A549 (cell line): ENCODE measurements around the gene TUBB1. TPM values are rescaled to one million over a fixed set of nuclear protein-coding genes. Genes with fewer than 3 reads are reported as not detected.

Experiments
- ATAC-seq, 2 experiments: fragments of 200-7000 bp in 1 of 2; fragments of >200 bp in 1 of 2; cut with Nextera tagmentation in 1 of 2; cut with Tn5 transposase in 1 of 2; 3 replicates each; pipeline versions ENCODE4 v1.8.0 to v1.9.1; 2018 to 2020; ENCODE audit warnings: mild to moderate bottlenecking in 1 of 2, moderate library complexity in 1 of 2
- CTCF ChIA-PET: fragments of 300-600 bp; sonication (Branson Sonifier 250); formaldehyde crosslinking; extraction: SDS; loops from one replicate; lab custom pipeline; 2021; ENCODE audit warnings: antibody characterized with exemption, inconsistent platforms; lab: Yijun Ruan, JAX
- POLR2A ChIA-PET: fragments of 350-600 bp; formaldehyde crosslinking; extraction: SDS; loops from one replicate; lab custom pipeline; 2021; ENCODE audit warnings: antibody characterized with exemption, inconsistent platforms; lab: Yijun Ruan, JAX
- DNase-seq, 2 experiments: peaks; one replicate each; pipeline versions ENCODE4 v3.0.0 to v3.0.0-alpha.2; 2011 to 2016; ENCODE audit warnings: low read depth in 1 of 2, low spot score in 1 of 2
- FAIRE-seq: peaks from 2 replicates; lab custom pipeline; 2011; peaks lifted over from hg19 to GRCh38; lab: Jason Lieb, UNC
- H3K27ac ChIP-seq, 2 experiments: fragments of >200 bp; sonication (Bioruptor Twin); formaldehyde crosslinking; 3 replicates each; pipeline ENCODE4 v1.5.1; 2016 to 2017
- H3K4me1 ChIP-seq: fragments of >200 bp; sonication (Bioruptor Twin); formaldehyde crosslinking; 3 replicates; pipeline ENCODE4 v1.6.1; 2016
- H3K4me2 ChIP-seq: fragments of >200 bp; sonication (Bioruptor Twin); formaldehyde crosslinking; 3 replicates; pipeline ENCODE4 v1.6.1; 2016
- H3K4me3 ChIP-seq: fragments of >200 bp; sonication (Bioruptor Twin); formaldehyde crosslinking; 3 replicates; pipeline ENCODE4 v1.5.1; 2016
- H3K9me3 ChIP-seq: fragments of >200 bp; sonication (Bioruptor Twin); formaldehyde crosslinking; 3 replicates; pipeline ENCODE4 v1.6.1; 2016
- BHLHE40 ChIP-seq: IDR thresholded peaks from 2 replicates; pipeline ENCODE4 v1.6.1; 2012; ENCODE audit warnings: low read depth, low read length, inconsistent platforms
- CBX8 ChIP-seq: fragments of 200-600 bp; sonication (generic); IDR thresholded peaks from 2 replicates; pipeline ENCODE4 v1.6.1; 2016
- CEBPB ChIP-seq, 2 experiments: fragments of >200 bp in 1 of 2; sonication (Bioruptor Twin) in 1 of 2; formaldehyde crosslinking in 1 of 2; IDR thresholded peaks; 2 replicates each; pipeline ENCODE4 v1.6.1; 2012 to 2016
- EP300 ChIP-seq, 2 experiments: fragments of >200 bp; sonication (Bioruptor Twin); formaldehyde crosslinking; IDR thresholded peaks; 2 replicates in 1 of 2; 3 replicates in 1 of 2; pipeline ENCODE4 v1.6.1; 2016 to 2017
- GATA3 ChIP-seq: IDR thresholded peaks from 2 replicates; pipeline ENCODE4 v1.6.1; 2012; ENCODE audit warnings: borderline replicate concordance
- HEYL ChIP-seq: fragments of 250-450 bp; sonication (Bioruptor Pico); IDR thresholded peaks from 2 replicates; pipeline ENCODE4 v1.8.0; 2021; ENCODE audit warnings: mild to moderate bottlenecking, moderate library complexity
- HMGXB4 ChIP-seq: fragments of 250-450 bp; sonication (Bioruptor Pico); IDR thresholded peaks from 2 replicates; pipeline ENCODE4 v1.5.0; 2021; ENCODE audit warnings: mild to moderate bottlenecking, moderate library complexity, borderline replicate concordance
- JUN ChIP-seq, 2 experiments: fragments of >200 bp; sonication (Bioruptor Twin); formaldehyde crosslinking; IDR thresholded peaks; 2 replicates in 1 of 2; 3 replicates in 1 of 2; pipeline ENCODE4 v1.6.1; 2016 to 2017
- JUNB ChIP-seq: fragments of >200 bp; sonication (Bioruptor Twin); formaldehyde crosslinking; IDR thresholded peaks from 2 replicates; pipeline ENCODE4 v1.6.1; 2016
- KDM1A ChIP-seq: fragments of 200-600 bp; sonication (generic); IDR thresholded peaks from 2 replicates; pipeline ENCODE4 v1.6.1; 2016; ENCODE audit warnings: low read depth, mild to moderate bottlenecking
- MAFK ChIP-seq: fragments of 450-650 bp; IDR thresholded peaks from 2 replicates; pipeline ENCODE4 v1.6.1; 2014; ENCODE audit not compliant: partially characterized antibody
- MYC ChIP-seq: IDR thresholded peaks from 2 replicates; pipeline ENCODE4 v1.6.1; 2012; ENCODE audit warnings: mild to moderate bottlenecking, inconsistent platforms, low read length, improper control_type of control experiment, borderline replicate concordance
- PHF8 ChIP-seq: fragments of 200-600 bp; sonication (generic); IDR thresholded peaks from 2 replicates; pipeline ENCODE4 v1.6.1; 2016; ENCODE audit warnings: low read depth, mild to moderate bottlenecking, antibody characterized with exemption, moderate library complexity, borderline replicate concordance
- POLR2AphosphoS2 ChIP-seq: conservative IDR thresholded peaks from 2 replicates; pipeline ENCODE4 v1.6.1; 2012; ENCODE audit warnings: low read length, improper control_type of control experiment, inconsistent platforms
- RARB ChIP-seq: fragments of 250-450 bp; sonication (Bioruptor Pico); IDR thresholded peaks from 2 replicates; pipeline ENCODE4 v1.8.0; 2021; ENCODE audit warnings: mild to moderate bottlenecking, moderate library complexity
- RCOR1 ChIP-seq: fragments of 150-350 bp; IDR thresholded peaks from 2 replicates; pipeline ENCODE4 v1.6.1; 2014; ENCODE audit warnings: antibody characterized with exemption, low read length, low read depth
- REST ChIP-seq: fragments of 200-600 bp; sonication (generic); IDR thresholded peaks from 2 replicates; pipeline ENCODE4 v1.6.1; 2016; ENCODE audit warnings: antibody characterized with exemption, mild to moderate bottlenecking, moderate library complexity
- RFX5 ChIP-seq: fragments of 450-650 bp; IDR thresholded peaks from 2 replicates; pipeline ENCODE4 v1.7.1; 2014; ENCODE audit warnings: antibody characterized with exemption, mild to moderate bottlenecking, moderate library complexity
- ZFP36 ChIP-seq: fragments of 450-650 bp; IDR thresholded peaks from 2 replicates; pipeline ENCODE4 v1.6.1; 2014; ENCODE audit warnings: borderline replicate concordance; ENCODE audit not compliant: partially characterized antibody
- WGBS: methylation state at CpG from one replicate; pipeline ENCODE4 v1.1.6; 2017; ENCODE audit errors: missing lambda C conversion rate; 5-methylcytosine and 5-hydroxymethylcytosine counted together
- polyA plus RNA-seq, 4 experiments: library from polyadenylated mRNA; depleted of rRNA in 3 of 4; stranded (reverse); fragments of >200 nt; fragmentation: RNase III in 1 of 4; extraction: RNeasy Plus Mini Kit Qiagen cat#74134 plus additional on column Dnase treatment in 1 of 4; gene quantifications; 2 replicates in 3 of 4; 3 replicates in 1 of 4; pipeline ENCODE4 v1.2.3, GENCODE V29; 2011 to 2017

Gene TUBB1
- polyA plus RNA-seq, 2 of the 4 experiments (the other 2 are of a cell fraction): 0.03 TPM; not detected in 1

DNA sequence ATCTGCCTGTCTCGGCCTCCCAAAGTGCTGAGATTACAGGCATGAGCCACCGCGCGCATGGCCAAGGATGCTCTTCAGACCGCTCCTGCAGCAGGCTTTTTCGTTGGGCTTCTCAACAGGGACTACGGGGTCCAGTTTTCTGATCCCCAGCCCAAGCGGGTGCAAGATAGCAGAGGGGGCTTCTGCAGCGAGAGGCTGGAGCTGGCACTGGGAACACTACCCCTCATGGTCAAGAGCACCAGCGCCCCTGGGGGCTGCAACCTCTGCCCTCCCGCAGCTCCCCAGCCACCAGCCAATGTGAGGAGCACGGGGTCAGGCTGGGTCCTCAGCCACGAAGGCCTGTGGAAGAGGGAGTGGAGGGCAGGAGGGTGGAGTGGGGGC lies 18.2 kb upstream of the TUBB1 start:
- Histone ChIP-seq H3K4me3 (no peak overlapping the region), H3K4me1 (peaks cover 18% of the 10 kb centered on the region), H3K27ac (no peak overlapping the region), H3K4me2 (no peak overlapping the region), H3K9me3 (no peaks in the 10 kb centered on the region)
- FAIRE-seq (no peak), ATAC-seq (no peak), DNase-seq (no peak)
- 86% methylated on average over 9 of the region's 13 CpGs for WGBS
- ChIA-PET POLR2A (interaction anchor here (0.7 kb wide), 1 partner anchor 20 kb away, joined by 5 read pairs; no protein-coding TSS in a partner anchor), CTCF (interaction anchor here (1.3 kb wide), 1 partner anchor 455 kb away, joined by 3 read pairs; no protein-coding TSS in a partner anchor)
- TF ChIP-seq MYC: no peak
- TF ChIP-seq, all 56 proteins: peak for 0

- Histone ChIP-seq H3K4me3 (no peak overlapping the region), H3K9me3 (no peaks in the 10 kb centered on the region), H3K4me2 (no peak overlapping the region), H3K27ac (no peak overlapping the region), H3K4me1 (peaks cover 16% of the 10 kb centered on the region)
- TF ChIP-seq BHLHE40 (no peak), EP300 (IDR thresholded peaks at IDR 0.05) (no peak), ZFP36 (no peak)
- ChIA-PET POLR2A (interaction anchor here (0.7 kb wide), 1 partner anchor 21 kb away, joined by 5 read pairs; no protein-coding TSS in a partner anchor), CTCF (no interaction called here)
- DNase-seq (no peak), FAIRE-seq (no peak), ATAC-seq (no peak)
- WGBS: 98% methylated on average over 20 of the region's 27 CpGs
Measured at GRCh38 chr20:59001449-59002171, 17.6 kb upstream of the TUBB1 start.

- H3K4me2 ChIP-seq: no peak overlapping the region
- WGBS: 93% methylated on average over 7 of the region's 8 CpGs
- peaks cover 16% of the 10 kb centered on the region for H3K4me1 ChIP-seq
- CTCF ChIA-PET: no interaction called here
- no peak for TF ChIP-seq REST
- TF ChIP-seq MAFK: no peak
- no peak for TF ChIP-seq CEBPB (IDR thresholded peaks at IDR 0.05)
- TF ChIP-seq HMGXB4: no peak
- TF ChIP-seq JUNB: no peak
- no peak for TF ChIP-seq MYC
- TF ChIP-seq PHF8: no peak
- TF ChIP-seq GATA3: no peak
- TF ChIP-seq RARB (CRISPR knock-in tag): no peak
- TF ChIP-seq RCOR1: no peak
- TF ChIP-seq POLR2AphosphoS2: no peak
- no peak for TF ChIP-seq HEYL (CRISPR knock-in tag)
- TF ChIP-seq JUN (IDR thresholded peaks at IDR 0.05): no peak
- TF ChIP-seq RFX5: no peak
- TF ChIP-seq CBX8: no peak
- TF ChIP-seq KDM1A: no peak
- TF ChIP-seq, all 56 proteins: peak for 0
- Histone ChIP-seq H3K4me3 (no peak overlapping the region), H3K9me3 (no peaks in the 10 kb centered on the region), H3K27ac (no peak overlapping the region)
- POLR2A ChIA-PET: no interaction called here
- FAIRE-seq (no peak), ATAC-seq (no peak), DNase-seq (no peak)
Measured at GRCh38 chr20:59002388-59002787, 16.8 kb upstream of the TUBB1 start.
